GM21447 (cell line): ENCODE data around the gene HSPA14.
"Not testable (repeated sequence)": the region's sequence is repeated elsewhere in the genome, so short reads cannot be mapped to it uniquely, and the experiment has no call there.

Experiments used
- ATAC-seq: cut with Tn5 transposase; IDR thresholded peaks from one replicate; pipeline ENCODE4 v1.9.1; 2021; ENCODE audit not compliant: unreplicated experiment

HSPA14 gene

DNA sequence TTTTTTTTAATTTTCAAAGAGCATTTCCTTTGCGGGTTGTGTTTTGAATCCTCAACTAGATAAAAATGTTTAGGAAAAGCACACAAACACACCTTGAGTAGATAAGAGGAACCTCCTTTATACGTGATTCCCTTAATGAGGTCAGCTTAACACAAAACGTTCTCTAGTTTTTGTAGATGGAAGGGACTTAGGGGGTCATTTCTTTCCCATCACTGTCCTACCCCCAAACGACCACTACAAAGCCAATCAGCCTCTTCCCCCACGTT is 41.8 kb downstream of the HSPA14 start:
- ATAC-seq: no peak

DNA sequence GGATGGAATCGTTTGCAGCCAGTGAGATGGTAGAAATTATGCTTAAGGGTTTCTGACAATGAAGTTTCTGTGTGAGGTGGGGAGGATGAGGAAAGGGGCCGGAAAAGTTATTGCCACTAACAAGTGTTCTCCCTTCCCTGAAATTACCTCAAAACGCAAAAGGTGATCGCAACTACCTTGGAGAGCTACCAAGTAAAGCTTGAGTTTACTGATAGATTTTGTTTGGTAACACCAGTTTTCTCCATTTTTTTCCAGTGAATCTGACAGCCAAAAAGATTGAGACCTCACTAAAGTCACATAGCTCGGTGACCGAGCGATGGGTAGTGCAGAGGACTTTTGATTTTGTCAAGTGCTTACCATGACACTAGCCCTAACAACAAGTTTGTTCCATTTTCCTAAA is 42.1 kb downstream of the HSPA14 start:
- no peak for ATAC-seq

DNA sequence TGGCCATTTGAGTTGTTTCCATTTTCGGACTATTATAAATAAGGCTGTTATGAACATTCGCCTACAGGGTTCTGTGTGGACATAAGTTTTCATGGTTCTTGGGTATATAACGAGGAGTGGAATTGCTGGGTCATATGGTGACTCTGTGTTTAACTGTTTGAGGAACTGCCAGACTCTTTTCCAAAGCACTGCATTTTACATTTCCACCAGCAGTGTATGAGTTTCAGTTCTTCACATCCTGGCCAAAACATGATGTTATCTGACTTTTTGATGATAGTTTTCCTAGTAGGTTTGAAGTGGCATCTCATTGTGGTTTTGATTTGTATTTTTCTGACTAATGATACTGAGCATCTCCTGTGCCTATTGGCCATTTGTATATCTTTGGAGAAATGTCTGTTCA is 46.0 kb downstream of the HSPA14 start:
- no peak for ATAC-seq

DNA sequence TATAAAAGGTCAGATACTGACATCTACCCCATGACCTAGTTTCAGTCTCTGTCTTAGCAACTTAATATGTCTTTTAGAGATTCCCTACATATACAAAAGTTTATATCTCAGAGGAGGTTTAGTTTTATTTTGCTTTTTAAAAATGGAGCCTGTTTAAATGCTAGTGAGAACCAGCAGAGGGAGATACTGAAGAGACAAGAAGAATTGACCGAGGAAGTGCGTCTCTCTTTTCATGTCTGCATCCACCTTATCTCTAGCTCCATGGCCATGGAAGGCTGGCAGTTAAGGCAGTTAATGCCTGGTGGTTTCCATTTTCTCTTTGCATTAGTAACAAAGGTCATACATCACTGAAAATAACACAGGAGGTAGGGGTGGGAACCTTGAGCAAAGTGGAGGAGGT is 51.2 kb downstream of the HSPA14 start:
- no peak for ATAC-seq

DNA sequence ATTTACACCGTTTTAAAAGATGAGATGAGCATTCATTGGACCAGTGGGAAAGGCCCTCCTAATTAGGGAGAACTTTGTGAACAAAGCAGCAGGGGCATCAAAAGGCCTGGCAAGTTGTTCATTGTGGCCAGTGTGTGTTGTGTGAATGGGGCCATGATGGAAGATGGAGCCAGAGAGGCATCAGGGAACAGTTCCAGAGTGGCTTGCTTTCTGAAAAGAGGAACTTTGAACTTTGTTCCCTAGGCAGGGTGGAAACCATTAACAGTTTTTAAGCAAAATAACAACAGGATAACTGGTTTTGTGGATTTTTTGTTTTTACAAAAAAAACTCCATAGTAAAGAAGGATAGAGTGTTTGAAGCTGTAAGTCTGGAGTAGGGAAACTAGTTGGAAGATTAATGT is 53.0 kb downstream of the HSPA14 start:
- no peak for ATAC-seq

DNA sequence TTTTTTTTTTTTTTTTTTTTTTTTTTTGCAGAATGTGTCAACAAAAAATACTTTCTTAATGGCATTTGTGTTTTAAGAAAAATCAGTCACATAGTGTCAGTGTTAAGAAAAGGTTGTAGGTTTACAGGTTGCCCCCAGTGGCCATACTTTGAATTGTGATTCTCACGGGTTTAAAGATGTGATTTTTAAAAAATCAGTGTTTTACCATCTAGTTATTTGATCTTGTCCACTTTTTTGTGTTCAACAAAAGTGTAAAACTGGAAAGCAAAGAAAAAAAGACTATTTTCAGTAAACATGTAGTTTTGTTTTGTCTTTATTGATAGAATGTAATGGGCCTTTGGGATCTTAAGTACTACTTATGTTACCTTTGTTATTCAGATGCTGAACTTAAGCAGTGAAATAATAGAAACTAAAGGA is 66.2 kb downstream of the HSPA14 start:
- ATAC-seq: peak; percentile 57

DNA sequence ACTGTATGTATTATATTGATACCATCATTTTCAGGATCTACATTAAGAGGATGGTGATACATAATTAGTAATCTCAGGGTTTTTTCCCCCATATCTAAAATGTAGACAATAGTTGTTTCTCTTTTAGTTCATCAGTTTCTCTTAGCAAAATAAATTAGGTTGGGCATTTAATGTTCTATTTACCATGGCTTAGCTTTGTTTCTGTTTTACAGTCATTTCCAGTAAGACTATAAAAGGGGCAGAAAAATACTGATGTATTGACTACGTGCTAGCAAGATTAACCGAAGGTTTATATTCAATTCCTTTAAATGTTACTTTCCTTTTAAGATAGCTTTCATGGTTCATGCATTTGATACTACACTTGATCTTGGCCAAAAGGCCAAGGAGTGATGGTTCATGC is 66.8 kb downstream of the HSPA14 start:
- no peak for ATAC-seq

DNA sequence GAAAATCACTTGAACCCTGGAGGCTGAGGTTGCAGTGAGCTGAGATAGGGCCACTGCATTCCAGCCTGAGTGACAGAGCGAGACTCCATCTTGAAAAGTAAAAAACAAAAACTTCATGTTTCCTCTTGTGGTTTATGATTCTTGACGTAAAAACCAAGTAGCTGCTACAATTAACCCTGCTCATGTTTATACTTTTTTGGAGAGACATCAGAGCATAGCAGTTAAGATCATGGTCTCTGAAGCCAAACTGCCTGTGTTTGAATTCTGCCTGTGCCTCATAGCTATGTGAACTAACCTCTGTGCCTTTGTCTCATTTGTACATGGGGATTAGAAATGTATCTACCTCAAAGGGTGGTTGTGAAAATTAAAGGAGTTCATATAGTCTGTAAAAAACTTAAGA is 67.8 kb downstream of the HSPA14 start:
- ATAC-seq: no peak

DNA sequence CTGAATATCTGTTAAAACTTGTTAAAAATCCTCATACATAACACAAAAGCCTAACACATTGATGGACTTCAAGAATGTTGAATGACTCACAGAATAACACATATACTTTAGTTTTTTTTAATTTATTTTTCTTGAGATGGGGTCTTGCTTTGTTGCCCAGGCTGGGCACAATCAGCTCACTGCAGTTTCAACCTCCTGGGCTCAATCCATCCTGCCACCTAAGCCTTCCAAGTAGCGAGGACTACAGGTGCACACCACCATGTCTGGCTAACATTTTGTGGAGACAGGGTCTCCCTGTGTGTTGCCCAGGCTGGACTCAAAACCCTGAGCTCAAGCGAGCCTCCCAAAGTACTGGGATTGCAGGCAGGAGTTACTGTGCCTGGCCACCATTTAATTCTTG is 68.7 kb downstream of the HSPA14 start:
- no peak for ATAC-seq

DNA sequence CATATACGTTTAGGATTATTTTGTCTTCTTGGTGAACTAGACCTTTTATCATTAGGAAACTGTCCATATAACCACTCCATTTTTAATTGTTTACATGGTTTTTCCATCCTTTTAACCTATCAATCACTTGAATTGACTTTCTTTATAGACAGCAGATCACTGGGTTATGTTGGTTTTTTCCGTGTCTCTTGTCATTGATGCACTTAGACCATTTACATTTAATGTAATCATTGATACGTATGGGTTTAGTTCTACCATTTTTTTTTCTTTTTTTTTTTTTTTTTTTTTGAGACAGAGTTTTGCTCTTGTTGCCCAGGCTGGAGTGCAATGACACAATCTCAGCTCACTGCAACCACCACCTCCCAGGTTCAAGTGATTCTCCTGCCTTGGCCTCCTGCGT is 69.5 kb downstream of the HSPA14 start:
- not testable (repeated sequence) for ATAC-seq

DNA sequence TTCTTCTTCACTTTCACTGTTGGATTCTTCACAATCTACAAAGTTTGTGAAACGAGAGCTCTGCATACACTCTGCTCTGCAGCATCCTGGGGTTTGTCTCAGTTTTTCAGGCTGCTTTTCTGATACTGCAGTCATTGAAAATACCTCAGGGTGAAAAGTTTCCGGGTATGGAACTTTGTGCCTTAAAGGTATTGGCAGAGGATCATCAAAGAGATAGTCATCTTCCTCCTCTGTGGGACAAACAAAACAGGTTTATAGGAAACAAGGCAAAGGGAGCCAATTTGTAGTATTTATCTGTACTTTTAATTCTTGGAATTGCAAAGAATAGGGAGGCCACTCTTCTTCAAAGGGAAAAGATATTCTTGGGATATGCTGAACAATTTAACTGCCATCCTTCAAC is 71.0 kb downstream of the HSPA14 start:
- no peak for ATAC-seq

DNA sequence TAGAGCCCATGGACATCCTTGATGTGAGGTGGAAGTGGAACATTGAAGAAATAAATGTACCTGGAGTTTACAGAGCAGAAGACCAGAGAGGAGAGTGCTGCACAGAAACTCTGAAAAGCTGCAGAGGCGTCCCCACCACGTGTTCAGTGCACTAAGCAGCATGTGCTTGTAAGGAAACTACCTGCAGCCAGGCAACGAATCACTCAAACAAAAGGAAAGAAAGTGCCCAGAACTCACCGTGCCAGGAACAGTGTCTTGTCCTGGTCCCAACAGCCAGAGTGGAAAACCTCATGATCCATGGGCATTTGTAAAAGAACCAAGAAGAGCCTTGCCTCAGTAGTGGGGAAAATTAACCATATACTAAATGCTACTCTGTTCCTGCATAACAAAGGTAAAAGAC is 72.8 kb downstream of the HSPA14 start:
- no peak for ATAC-seq

DNA sequence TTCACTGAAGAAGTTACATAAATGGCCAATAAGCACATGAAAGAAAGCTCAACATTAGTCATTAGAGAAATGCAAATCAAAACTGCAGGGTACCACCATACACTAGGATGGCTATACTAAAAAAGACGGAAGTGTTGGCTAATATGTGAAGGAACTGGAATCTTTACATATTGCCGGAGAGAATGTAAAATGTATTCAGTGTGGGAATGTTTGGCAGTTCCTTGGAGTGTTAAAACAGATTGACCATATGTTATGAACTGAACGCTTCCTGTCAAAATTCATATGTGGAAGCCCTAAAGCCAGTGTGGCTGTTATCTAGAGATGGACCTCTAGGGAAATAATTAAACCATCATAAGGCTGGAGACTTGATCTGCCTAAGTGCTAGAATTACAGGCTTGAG is 73.7 kb downstream of the HSPA14 start:
- no peak for ATAC-seq

DNA sequence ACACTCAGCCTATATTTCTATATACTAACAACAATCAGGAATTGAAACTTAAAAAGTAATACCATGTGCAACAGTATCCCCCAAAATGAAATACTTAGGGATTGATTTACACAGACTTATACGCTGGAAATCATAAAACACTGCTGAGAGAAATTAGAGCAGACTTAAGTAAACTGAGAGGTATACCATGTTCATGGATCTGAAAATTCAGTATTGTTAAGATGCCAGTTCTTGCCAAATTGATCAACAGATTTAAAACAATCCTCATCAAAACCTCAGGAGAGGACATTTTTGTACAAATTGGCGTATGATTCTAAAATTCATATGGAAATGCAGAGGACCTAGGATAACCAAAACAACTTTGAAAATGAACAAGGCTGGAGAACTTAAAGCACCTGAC is 78.5 kb downstream of the HSPA14 start:
- ATAC-seq: no peak

DNA sequence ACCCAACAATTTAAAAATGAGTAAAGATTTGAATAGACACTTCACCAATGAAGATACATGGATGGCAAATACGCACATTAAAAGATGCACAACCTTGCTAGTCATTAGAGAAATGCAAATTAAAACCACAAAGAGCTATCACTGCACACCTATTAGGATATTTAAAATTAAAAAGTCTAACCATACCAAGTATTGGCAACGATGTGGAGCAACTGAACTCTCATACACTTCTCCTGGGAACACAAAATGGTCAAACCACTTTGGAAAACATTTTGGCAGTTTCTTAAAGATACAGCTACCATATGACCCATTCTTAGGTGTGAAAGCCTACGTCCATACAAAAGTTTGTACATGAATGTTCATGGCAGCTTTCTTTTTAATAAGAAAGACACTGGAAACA is 79.7 kb downstream of the HSPA14 start:
- ATAC-seq: no peak

DNA sequence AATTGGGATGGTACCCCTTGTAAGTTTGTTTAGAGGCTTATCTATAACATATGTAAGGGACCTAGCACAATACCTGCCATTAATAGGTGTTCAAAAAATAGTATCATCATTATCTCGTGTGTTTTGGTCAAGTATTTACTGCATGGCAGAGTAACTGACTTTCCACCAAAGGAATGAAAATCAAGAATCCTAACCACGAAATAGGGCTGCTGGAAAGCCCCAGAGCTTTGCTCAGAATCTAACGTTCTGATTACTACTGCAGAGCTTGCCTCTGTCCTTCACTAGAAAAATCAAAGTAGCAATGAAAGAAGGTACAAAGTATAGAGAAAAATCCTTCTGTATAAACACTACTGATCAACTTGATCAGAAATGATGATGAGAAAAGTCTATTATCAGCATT is 80.9 kb downstream of the HSPA14 start:
- no peak for ATAC-seq
